PFSK-1 (cell line): Measurements from ENCODE around the gene SLC2A8.

Experiments
- FOXP2 ChIP-seq: optimal IDR thresholded peaks from 2 replicates; pipeline ENCODE3; 2011; ENCODE audit warnings: borderline replicate concordance, control low read depth, inconsistent platforms; ENCODE audit not compliant: insufficient read depth; ENCODE audit errors: extremely low read length, extremely low read depth
- POLR2AphosphoS5 ChIP-seq: IDR thresholded peaks from 2 replicates; pipeline ENCODE4 v1.6.1; 2012; ENCODE audit warnings: low read depth, mild to moderate bottlenecking, control low read depth, low read length, moderate library complexity
- SIN3A ChIP-seq: IDR thresholded peaks from 2 replicates; pipeline ENCODE4 v1.6.1; 2012; ENCODE audit warnings: mild to moderate bottlenecking, low read length, moderate library complexity, borderline replicate concordance; ENCODE audit not compliant: insufficient read depth
- TAF1 ChIP-seq: IDR thresholded peaks from 2 replicates; pipeline ENCODE4 v1.6.1; 2012; ENCODE audit warnings: low read length, control low read depth, borderline replicate concordance; ENCODE audit not compliant: insufficient read depth
- TF ChIP-seq, protein P1 (sequence below), 2 experiments: IDR thresholded peaks; 2 replicates each; pipeline versions ENCODE4 v1.6.1 to v1.8.0; 2011 to 2012; ENCODE audit warnings: low read depth in 2 of 2, low read length in 2 of 2, control low read depth in 1 of 2, inconsistent platforms in 1 of 2, mild to moderate bottlenecking in 1 of 2, moderate library complexity in 1 of 2; ENCODE audit not compliant: insufficient read depth in 1 of 2

The SLC2A8 gene

DNA sequence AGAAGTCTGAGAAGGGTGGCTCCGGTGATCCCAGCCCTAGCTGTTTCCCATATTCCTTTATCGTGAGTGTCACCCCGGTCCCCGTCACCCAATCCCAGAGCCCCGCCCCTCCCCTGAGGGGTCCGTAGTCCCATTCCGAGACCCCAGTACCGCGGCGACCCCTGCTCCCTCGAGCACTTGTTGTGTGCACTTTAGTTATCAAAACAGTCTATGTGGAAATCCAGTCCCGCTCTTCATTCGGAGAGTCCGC lies 54.6 kb downstream of the SLC2A8 start:
- TF ChIP-seq POLR2AphosphoS5 = no peak
- no peak for TF ChIP-seq SIN3A
- TF ChIP-seq, protein P1, sequence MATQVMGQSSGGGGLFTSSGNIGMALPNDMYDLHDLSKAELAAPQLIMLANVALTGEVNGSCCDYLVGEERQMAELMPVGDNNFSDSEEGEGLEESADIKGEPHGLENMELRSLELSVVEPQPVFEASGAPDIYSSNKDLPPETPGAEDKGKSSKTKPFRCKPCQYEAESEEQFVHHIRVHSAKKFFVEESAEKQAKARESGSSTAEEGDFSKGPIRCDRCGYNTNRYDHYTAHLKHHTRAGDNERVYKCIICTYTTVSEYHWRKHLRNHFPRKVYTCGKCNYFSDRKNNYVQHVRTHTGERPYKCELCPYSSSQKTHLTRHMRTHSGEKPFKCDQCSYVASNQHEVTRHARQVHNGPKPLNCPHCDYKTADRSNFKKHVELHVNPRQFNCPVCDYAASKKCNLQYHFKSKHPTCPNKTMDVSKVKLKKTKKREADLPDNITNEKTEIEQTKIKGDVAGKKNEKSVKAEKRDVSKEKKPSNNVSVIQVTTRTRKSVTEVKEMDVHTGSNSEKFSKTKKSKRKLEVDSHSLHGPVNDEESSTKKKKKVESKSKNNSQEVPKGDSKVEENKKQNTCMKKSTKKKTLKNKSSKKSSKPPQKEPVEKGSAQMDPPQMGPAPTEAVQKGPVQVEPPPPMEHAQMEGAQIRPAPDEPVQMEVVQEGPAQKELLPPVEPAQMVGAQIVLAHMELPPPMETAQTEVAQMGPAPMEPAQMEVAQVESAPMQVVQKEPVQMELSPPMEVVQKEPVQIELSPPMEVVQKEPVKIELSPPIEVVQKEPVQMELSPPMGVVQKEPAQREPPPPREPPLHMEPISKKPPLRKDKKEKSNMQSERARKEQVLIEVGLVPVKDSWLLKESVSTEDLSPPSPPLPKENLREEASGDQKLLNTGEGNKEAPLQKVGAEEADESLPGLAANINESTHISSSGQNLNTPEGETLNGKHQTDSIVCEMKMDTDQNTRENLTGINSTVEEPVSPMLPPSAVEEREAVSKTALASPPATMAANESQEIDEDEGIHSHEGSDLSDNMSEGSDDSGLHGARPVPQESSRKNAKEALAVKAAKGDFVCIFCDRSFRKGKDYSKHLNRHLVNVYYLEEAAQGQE (IDR thresholded peaks at IDR 0.05; ENCODE audit: insufficient read depth in 1 of 2, low read depth in 2 of 2, low read length in 2 of 2) = no peak
- no peak for TF ChIP-seq TAF1
- TF ChIP-seq FOXP2 = no peak

DNA sequence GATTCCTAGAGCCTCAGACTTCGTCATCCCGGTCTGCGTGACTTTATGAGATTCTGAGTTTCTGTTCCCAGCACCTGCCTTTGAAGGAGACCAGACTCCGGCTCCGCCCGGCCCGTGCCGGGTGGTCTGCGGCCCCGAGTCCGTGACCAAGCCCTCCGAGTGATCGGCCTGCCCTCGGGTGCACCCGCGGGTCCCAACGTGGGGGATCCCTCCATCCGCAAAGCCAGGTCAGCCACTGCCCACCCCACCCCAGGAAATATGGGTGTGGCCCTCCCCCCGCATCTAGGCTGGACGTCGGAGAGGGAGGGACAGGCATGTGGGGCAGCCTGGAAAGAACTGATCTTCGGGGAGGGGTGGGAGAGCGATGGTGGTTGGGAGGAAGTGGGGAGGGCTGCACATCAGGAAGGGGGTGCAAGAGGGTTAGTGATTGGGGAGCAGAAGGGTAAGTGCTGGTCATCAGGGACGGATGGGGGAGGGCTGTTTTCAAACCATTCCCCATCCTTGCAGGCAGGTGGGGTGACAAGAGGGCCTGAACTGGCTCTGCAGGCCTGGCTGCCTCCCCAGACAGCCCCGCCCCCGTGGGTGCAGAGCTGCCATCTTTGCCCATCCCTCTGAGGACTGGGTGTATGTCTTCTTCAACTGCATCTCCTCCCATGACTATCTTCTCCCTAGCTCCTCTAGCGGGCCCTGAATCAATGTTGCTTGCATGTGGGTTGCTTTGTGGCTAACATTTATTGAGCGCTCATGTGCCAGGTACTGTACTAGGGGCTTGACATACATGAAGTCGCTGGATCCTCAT lies 55.1 kb downstream of the SLC2A8 start:
- TF ChIP-seq FOXP2 (no peak), POLR2AphosphoS5 (no peak), SIN3A (no peak)

DNA sequence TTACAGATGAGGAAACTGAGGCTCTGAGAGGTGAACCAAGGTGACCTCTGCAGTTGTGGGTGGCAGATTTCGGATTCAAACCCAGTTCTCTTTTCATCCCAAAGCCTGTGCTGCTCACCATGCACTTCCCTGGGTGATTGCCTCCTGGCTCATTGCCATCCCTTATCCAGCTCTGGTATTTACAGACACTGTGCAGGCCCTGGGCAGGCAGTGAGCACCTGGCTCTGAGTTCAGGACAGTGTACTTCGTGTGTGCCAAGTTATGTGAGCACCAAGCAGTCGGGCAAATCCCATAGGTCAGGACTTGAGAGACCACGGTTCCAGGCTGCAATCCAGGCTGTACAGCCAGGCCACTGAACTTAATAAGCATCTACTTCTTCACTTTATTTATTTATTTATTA lies 55.7 kb downstream of the SLC2A8 start:
- no peak for TF ChIP-seq FOXP2
- TF ChIP-seq POLR2AphosphoS5 = no peak
- no peak for TF ChIP-seq TAF1
- no peak for TF ChIP-seq SIN3A
- TF ChIP-seq, protein P1 (IDR thresholded peaks at IDR 0.05; ENCODE audit: insufficient read depth in 1 of 2, low read depth in 2 of 2, low read length in 2 of 2) = no peak

DNA sequence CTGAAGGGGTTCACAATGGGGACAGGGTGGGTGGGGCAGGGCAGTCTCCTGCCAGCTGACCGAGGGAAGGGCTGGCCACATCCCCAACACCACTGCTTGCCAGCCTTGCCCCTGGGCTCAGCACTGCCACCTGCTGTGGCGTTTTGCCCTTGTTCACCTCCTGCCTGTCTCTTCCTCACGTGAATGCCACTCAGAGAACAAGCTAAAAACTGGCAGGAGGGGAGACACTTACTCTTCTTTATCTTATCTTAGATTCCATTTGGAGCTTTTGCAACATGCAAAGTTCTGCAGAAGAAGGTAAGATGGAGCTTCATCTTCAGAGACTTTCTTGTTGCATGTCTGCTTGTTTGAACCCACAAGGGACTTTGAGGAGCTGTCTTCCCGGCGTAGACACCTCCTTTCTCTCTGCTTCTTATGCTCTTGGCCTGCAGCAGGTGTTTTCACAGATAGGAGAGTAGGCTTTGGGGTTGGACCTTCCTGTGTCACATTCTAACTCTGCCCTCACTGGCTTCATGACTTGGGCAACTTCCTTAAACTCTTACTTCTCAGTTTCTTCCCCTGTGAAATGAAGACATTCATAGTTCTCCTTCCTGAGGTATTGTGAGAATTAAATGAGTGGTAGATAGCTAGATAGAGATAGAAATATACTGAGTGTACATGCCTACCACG lies 58.5 kb downstream of the SLC2A8 start:
- TF ChIP-seq TAF1 = no peak
- TF ChIP-seq SIN3A = no peak
- no peak for TF ChIP-seq FOXP2
- TF ChIP-seq POLR2AphosphoS5 = no peak
- TF ChIP-seq, protein P1 (IDR thresholded peaks at IDR 0.05; ENCODE audit: insufficient read depth in 1 of 2, low read depth in 2 of 2, low read length in 2 of 2) = no peak

DNA sequence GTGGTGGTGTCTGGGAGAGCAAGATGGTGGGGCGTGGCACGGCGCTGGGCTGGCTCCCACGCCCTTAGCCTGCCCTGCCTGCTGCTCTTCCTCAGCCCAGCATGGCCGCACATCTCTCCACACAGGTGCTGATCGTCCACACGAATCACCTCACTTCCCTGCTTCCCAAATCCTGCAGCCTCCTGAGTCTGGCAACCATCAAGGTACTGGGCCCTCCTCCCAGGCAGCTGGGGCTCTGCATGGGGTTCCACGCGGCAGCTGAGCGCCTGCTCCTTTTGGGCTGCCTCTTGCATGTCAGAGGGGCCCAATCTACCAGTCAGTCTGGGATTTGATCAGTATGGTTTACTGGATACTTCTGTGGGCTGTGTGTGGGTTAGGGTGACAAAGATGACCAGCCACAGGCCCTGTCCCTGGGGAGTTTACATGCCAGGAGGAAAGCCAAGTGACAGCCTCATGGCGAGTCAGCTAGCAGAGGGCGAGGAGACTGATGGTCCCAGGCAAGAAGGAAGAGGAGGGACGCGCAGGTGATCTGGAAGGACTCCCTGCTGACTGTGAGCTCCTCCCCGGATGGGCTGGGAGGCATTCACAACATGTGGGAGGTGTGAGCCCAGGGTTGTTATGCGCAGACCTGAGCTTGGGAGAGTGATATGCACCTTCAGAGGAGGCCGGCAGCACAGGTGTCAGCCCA lies 60.4 kb downstream of the SLC2A8 start:
- TF ChIP-seq POLR2AphosphoS5 (no peak), SIN3A (no peak), TAF1 (no peak)
